ENCODE measurements around the gene BRINP1. TPM values are rescaled to one million over a fixed set of nuclear protein-coding genes. Genes with fewer than 3 reads are reported as not detected.

BRINP1 gene
- total and polyA plus RNA-seq, 10 of the 15 experiments (the other 5 are each of a cell fraction or from before 2014, with no cell fraction given) = not detected

GRCh38 chr9:119218293-119218692 lies 150.9 kb downstream of the BRINP1 start (continued):
- TF ChIP-seq, protein P1, sequence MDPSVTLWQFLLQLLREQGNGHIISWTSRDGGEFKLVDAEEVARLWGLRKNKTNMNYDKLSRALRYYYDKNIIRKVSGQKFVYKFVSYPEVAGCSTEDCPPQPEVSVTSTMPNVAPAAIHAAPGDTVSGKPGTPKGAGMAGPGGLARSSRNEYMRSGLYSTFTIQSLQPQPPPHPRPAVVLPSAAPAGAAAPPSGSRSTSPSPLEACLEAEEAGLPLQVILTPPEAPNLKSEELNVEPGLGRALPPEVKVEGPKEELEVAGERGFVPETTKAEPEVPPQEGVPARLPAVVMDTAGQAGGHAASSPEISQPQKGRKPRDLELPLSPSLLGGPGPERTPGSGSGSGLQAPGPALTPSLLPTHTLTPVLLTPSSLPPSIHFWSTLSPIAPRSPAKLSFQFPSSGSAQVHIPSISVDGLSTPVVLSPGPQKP (IDR thresholded peaks at IDR 0.05; ENCODE audit: low read depth, low read length) = no peak
- TF ChIP-seq ZBED1 (IDR thresholded peaks at IDR 0.05; ENCODE audit: borderline replicate concordance) (no peak), CEBPB (IDR thresholded peaks at IDR 0.05; ENCODE audit: borderline replicate concordance in 1 of 2, low read depth in 2 of 2, low read length in 2 of 2) (no peak), ZNF592 (IDR thresholded peaks at IDR 0.05) (no peak), USF1 (IDR thresholded peaks at IDR 0.05; ENCODE audit: borderline replicate concordance, extremely low read length, insufficient read depth, low read depth, low read length) (no peak), BACH1 (IDR thresholded peaks at IDR 0.05; ENCODE audit: borderline replicate concordance) (no peak), NR2C1 (IDR thresholded peaks at IDR 0.05) (no peak), CHD1 (IDR thresholded peaks at IDR 0.05; ENCODE audit: low read depth, low read length) (no peak)

All from GM12878 (cell line).